ENCODE measurements around the gene GUCY2D.

GUCY2D gene

GRCh38 chr17:8002721-8003593 lies 542 bp downstream of the GUCY2D start:
- no peak overlapping the region for H3K4me3 ChIP-seq (ENCODE audit: low read depth, low read length)
- no peak for DNase-seq (ENCODE audit: low read depth)
- TF ChIP-seq CTCF (IDR thresholded peaks at IDR 0.05; ENCODE audit: low read depth, low read length, missing control alignments), result no peak
- in situ Hi-C loops (cut with HindIII; ENCODE audit: low sequenced_read_pairs), result no loop called here

GRCh38 chr17:8003594-8004181 lies 1.3 kb downstream of the GUCY2D start:
- H3K4me3 ChIP-seq (ENCODE audit: low read depth, low read length), result no peak overlapping the region
- DNase-seq (ENCODE audit: low read depth), result no peak
- no peak for TF ChIP-seq CTCF (IDR thresholded peaks at IDR 0.05; ENCODE audit: low read depth, low read length, missing control alignments)
- in situ Hi-C loops (cut with HindIII; ENCODE audit: low sequenced_read_pairs), result no loop called here

- H3K4me3 ChIP-seq (ENCODE audit: low read depth, low read length), result no peak overlapping the region
- no peak for TF ChIP-seq CTCF (IDR thresholded peaks at IDR 0.05; ENCODE audit: low read depth, low read length, missing control alignments)
- no peak for DNase-seq (ENCODE audit: low read depth)
- in situ Hi-C loops (cut with HindIII; ENCODE audit: low sequenced_read_pairs), result loop anchor here (5.0 kb wide), 1 partner anchor 107 kb away; no protein-coding TSS in a partner anchor
Observed at GRCh38 chr17:8004899-8005298, 2.5 kb downstream of the GUCY2D start.

GRCh38 chr17:8005357-8005756 lies 2.9 kb downstream of the GUCY2D start:
- in situ Hi-C loops (cut with HindIII; ENCODE audit: low sequenced_read_pairs), result loop anchor here (5.0 kb wide), 1 partner anchor 107 kb away; no protein-coding TSS in a partner anchor
- TF ChIP-seq CTCF (IDR thresholded peaks at IDR 0.05; ENCODE audit: low read depth, low read length, missing control alignments), result no peak
- DNase-seq (ENCODE audit: low read depth), result no peak
- no peak overlapping the region for H3K4me3 ChIP-seq (ENCODE audit: low read depth, low read length)

- TF ChIP-seq CTCF (IDR thresholded peaks at IDR 0.05; ENCODE audit: low read depth, low read length, missing control alignments), result no peak
- H3K4me3 ChIP-seq (ENCODE audit: low read depth, low read length), result no peak overlapping the region
- no peak for DNase-seq (ENCODE audit: low read depth)
- in situ Hi-C loops (cut with HindIII; ENCODE audit: low sequenced_read_pairs), result loop anchor here (5.0 kb wide), 1 partner anchor 106 kb away; no protein-coding TSS in a partner anchor
Observed at GRCh38 chr17:8005967-8006730, 3.7 kb downstream of the GUCY2D start.

All from astrocyte of the cerebellum (primary cell).